Stimulated activated CD4-positive, alpha-beta T cell treated with anti-CD3 and anti-CD28 coated beads, TNF-alpha, amount 100 ng/mL, for 48 hours (primary cell): ENCODE measurements around the gene PSMB3.
"Not testable (repeated sequence)": the region's sequence is repeated elsewhere in the genome, so short reads cannot be mapped to it uniquely, and the experiment has no call there.

ENCODE experiments used
- DNase-seq, 3 donors: peaks; one replicate each; pipeline ENCODE4 v3.0.0-alpha.2; 2020; ENCODE audit warnings: low read depth in 3 of 3

The PSMB3 gene

DNA sequence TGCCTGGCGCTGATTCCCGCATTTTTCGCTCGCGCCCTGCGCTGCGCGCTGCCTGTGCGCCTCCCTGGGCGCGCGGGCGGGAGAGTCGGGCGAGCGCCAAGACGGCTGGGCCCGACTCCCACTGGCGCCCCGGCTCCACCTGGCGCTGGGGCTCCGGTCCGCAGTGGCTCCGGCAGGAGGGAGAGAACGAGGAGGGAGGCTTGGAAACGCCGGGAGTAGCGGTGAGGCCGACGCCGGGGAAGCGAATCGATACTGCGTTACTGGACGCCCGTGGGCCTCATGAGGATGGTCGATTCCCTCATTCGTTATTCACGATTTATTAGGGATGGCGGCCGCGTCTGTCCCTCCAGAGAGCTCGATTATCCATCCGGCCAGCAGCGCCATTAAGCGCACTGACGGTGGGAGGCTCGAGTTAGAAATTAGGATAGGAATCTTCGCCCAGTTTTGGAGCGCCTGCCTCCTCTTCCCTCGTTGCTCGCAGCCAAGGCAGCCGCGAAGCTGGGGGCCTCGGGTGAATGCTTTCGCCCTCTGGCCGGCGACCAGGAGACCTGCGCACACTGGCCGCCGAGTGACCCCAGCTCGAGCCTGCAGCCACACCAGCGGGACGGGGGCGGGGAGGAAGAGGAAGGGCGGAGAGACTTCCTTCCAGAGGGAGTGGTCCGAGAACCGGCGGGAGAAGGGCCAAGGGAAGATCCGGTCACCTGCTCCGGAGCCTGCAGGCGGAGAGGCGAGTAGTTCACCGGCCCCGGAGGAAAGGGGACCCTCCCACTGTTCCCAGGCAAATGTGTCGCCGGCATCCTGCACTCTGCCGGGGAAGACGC is 3.1 kb upstream of the PSMB3 start:
- DNase-seq: no peak

DNA sequence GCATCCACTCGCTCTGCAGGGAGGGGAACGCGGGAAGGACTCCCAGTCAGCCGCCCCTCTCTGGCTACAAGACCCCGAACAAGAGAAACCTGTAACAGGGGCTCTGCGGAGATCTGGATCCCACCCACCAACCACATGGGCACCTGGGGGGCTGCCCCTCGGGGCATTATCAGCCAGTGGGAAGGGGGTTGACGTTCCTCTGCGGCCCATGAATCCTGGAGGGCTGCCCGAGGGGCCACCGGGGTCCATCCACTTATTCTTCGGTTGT is 2.6 kb upstream of the PSMB3 start:
- no peak for DNase-seq

DNA sequence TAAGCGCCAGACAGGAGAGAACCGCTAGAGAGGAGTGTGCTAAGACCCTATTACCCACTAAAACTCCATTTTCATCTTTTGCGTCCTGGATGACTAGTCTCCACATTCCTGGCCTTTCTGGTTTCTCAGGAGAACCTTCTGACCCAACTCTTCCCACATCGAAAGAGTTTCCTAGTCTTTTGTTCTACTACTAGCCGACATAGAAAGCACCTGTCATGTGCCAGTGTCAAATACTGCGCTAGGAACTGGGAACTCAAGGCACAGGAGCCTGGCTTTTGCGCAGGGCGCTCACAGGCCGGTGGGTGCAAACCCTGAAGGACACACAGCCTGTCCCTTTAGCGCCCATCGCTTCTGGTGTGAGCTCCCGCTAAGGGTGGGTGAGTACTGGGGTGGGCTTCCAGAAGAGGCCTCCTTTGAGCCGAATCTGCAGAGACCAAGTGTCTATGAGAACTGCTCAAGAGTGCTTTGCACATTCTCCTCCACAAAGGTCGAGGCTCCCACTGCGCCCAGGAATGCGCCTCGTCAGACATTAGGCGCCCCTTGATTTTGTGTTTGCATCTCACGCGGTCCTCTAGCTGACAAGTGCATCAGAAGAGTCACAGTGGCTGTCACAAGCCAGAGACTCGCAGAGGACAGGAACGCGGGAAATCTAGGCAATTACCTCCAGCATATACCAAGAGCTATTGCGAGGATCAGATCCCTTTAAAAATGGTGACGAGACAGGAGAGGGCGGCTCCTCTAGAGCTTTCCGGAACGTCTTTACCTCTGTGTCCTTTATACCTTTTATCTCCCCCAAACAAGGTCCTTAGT is 2.0 kb upstream of the PSMB3 start:
- no peak for DNase-seq

DNA sequence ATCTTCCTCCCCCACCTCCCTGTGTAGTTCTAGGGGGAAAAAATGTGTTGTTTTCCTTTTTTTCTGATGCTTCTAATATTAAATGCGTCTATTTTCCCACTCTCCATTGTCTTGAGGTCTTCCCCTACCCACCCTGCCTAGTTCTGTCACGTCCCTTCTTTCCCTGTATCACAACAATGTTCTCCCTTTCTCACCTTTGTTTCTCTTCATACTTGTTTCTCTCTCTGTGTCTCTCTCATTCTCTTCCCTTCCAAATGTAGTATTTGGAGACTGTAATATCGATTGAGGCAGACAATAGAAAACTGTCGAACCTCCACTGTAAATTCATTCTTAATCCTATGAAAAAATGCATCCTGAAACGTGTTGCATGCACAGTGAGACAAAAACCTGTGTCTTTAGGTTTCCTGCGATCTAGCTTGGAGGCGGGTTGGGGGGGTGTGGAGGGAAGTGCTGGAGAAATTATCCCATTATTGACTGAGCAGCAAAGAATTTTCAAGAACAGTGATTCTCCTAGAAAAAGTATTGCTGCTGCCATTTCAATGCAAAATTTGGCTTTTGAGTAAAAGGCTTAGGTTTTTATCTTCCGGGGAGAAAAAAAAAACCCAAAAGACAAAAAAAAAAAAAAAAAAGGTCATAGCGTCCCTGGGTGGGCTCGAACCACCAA is 1.3 kb upstream of the PSMB3 start:
- no peak for DNase-seq

DNA sequence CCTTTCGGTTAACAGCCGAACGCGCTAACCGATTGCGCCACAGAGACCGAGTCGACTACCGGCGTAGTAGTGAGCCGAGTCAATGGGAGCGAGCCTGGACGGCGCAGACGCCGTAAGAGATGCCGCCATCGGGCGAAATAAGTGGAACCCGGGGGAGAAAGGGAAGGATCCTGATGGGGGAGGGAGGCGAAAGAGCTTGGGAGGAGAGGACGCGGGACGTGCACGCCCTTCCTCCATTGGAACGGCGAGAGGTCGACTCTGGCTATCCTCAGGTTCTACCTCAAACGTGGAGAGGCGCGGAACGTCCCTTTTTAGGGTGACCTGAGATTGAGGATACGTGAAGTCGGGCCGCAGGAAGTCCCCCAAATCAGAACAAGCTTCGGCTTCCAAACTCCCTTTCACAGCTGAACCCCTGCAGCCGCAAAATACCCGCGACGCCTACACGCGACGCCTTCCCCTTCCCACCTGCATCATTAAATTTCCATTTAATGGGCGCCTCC is 683 bp upstream of the PSMB3 start:
- DNase-seq: peak; percentile 75 to 83 (median 76)

DNA sequence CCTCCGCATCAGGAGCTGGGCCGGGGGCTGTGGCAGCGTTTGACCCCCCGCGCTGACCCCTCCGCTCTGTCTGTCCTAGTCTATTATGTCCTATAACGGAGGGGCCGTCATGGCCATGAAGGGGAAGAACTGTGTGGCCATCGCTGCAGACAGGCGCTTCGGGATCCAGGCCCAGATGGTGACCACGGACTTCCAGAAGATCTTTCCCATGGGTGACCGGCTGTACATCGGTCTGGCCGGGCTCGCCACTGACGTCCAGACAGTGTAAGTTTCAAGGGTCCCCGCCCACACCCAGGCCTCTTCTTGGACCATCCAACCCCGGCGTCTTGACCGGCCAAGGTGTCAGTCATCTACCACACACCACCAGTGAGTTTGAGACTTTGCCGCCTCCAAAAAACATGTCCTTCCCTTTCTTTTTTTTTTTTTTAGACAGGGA is 548 bp downstream of the PSMB3 start:
- DNase-seq: no peak

DNA sequence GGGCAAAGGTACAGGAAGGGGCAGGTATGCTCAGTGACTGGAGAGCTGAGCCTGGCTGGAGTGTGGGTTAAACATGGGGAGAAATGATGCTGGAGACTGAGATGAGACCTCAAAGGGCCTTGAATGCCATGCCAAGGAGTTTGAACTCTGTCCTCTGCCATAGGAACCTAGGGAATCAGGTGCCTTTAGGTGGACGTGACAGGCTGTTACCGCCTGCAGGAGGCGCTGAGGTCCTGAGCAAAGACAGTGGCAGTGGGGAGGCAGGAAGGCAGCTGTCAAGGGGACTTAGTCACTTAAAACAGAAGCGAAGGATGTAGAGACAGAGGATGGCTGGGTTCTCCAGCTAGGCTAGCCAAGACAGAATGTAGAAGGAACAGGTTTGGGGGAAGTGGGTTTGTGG is 9.1 kb downstream of the PSMB3 start:
- peak in 1 of 3 donors; percentile 32 for DNase-seq

DNA sequence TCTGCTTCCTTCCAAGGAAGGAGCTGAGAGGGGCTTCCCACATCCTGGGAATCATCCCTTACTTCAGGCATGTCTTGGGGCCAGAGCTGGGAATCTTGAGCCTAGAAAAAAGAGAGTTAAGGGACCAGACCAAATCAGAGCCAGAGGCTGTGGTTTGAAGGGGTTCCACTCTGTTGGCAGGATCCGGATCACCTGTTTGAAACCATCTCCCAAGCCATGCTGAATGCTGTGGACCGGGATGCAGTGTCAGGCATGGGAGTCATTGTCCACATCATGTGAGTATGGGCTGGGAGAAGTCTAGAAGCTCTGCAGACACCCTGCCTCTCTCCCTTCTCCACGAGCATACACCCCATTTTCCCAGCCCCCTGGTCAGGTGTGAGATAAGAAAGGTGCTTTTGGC is 9.7 kb downstream of the PSMB3 start:
- no peak for DNase-seq

DNA sequence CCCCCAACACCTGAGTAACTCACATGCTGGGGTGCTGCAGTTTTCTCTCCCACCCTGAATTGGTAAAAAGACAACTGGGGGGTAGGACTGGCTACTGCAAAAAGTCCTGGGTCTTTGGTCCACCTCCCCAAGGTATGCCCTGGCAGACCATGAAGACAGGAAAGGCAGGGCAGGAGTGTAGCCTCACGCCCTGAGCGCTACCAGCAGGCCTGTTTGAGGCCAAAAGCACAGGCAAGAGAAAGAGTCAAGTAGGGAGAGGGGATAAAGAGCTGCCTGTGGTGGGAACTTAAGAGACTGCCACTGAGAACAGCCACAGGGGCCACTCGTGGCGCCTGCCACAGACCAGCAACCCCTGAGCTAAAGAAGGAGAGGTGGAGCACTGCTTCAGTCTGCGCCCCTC is 13.8 kb downstream of the PSMB3 start:
- no peak for DNase-seq

DNA sequence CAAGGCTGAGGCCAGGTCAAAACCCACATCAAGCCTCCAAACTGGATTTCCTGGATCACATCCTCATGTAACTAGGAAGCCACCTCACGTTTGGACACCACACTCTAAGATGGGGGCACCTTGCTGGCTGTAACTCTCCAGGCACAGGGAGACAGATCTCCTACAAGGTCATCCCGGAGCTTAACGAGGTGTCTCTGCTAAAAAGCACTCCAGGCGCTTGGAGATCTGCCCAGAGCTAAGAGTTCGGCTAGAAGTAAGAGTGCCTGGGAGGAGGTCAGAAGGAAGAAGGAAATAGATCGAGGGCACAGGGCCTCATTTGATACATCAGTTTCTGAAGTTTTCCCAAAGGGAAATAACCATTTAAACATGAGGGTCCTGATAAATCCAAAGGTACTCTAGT is 15.9 kb downstream of the PSMB3 start:
- DNase-seq: no peak

DNA sequence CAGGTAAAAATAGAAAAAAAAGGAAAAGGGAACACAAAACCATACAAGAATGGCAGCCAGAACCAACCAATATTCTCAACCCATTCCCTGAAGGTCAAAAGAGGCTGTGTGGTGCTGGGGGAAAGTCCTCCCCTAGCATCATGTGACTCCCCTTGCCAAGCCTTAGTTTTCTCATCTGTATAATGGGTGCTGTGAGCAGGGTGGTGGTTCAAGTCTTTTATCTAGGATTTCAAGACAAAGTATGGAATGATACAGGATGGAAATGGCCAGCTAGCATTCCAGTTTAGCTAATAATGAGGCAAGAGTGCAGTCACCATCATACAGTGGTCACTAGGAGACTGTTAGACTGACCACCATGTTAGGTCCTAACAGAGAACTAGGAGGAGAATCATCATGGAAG is 20.7 kb downstream of the PSMB3 start:
- DNase-seq: no peak

DNA sequence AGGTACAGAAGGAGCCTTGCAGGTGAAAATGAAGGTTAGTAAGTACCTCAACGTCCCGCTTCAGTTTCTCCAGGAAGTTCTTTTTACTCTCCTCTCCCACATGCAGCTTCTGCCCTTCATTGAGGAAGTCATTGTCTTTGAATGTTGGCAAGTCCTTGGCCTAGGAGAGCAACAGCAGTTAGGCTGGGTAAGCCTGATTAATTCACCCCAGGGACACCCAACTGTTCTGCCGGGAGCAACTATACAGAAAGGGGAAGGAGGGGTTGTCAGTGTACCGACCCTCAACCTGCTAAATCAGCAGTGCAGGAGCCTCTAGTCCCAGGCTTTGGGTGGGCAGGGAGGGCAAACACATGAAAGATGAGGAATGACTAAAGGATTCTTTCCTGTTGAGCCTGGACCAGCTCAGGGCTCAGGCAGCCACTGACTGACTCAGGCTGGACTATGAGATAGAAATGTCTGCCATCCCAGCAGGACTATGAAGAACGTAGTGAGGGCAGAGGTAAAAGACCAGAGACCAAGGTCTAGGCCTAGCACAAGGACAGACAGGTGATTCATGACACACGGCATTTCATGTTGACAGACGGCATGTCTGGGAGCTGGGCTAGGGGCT is 25.2 kb downstream of the PSMB3 start:
- DNase-seq: no peak

DNA sequence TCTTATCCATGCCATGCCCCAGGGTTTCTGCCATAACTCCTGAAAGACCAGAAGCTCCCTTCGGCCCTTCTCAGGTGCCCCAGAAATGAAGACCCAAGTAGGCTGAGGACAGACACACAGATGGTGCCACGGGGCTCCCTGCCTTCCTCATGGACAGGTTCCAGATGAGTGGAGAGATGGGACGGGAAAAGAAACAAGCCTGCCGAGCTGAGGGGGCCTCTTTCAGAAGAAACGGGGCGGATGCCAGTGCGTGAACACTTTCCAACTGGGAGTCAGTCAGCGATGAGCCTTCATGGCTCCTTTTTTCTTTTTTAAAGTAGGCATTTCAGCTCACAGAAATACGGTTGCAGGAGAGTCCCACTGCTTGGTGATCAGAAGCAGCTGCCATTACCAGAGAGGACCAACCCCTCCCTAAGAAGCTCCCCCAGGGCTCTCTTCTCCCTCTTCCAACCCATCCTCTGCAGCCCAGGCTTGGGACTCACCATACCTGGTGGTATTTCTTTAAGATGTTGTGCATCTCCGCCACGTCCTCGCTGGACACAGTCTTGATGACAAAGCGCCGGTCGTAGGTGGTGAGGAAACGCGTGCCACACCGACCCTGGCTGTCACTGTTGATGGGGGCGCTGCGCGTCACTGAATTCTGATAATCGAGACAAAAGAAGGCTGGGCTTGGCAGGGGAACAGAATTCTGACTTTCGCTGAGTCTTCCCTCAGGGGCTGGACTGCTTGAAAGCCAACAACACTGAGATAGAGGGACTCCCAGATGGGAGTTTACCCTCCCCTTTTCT is 27.6 kb downstream of the PSMB3 start:
- DNase-seq: no peak

DNA sequence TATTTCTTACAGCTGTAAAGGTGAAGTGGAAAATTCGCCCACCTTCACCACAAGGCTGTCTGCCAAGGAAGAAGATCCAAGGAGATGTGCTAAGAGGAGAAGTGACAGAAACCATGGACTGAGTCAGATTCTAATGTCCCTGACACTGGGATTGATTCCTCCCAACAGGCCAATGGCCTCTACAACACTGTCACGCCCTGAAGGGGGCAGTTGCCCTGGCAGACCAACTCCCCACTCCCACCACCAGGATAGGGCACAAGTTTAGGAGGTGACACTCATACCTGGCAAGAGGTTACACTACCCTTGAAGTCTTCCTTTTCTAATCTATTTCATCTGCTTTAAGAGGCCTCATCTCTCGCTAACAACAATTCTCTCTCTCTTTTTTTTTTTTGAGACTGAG is 30.7 kb downstream of the PSMB3 start:
- no peak for DNase-seq

DNA sequence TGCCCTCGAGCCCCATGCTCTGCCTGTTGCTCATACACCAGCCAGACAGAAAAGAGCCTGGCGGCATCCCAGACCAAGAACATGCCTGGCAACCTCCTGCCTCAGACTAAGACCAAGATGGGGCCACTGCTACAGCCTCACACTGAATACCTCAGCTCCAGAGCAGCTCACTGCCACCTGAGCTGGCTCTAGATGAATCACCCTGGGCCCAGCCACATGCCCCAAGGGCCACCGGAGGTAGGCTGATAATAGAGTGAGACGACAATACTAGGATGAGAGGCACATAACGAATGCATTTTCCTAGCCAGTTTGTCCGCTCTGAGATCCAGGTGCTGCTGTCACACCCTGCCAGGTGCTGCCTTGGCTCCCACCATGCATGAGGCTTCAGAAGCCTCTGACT is 33.8 kb downstream of the PSMB3 start:
- no peak for DNase-seq

DNA sequence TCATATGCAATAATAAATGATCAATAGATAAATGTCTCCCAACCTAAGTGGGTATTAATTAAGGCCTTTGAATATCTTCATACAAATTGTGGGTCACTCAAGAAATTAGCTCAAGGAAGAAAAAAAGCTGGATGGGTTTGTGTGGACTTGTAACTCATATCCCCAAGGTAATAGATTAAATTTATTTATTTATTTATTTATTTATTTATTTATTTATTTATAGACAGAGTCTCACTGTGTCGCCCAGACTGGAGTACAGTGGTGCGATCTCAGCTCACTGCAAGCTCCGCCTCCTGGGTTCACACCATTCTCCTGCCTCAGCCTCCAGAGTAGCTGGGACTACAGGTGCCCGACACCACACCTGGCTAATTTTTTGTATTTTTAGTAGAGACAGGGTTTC is 35.5 kb downstream of the PSMB3 start:
- not testable (repeated sequence) for DNase-seq

DNA sequence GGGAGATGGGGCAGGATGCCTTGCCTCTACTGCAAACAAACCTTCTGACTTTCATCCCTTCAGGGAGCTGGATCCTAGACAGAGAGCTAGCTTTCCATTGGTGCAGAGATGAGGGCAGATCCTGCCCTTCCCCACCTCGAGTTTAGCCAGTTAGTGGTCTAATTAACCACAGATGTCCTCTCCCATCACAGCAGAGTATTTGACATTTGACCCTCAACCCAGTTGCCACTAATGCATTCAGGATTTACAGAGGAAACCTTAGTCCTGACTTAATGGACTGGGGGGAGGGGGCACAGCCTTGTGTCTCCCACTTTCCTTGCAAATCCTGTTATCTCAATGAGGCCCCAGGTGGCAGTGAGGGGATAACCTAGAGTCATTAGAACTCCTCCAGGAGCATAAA is 36.6 kb downstream of the PSMB3 start:
- DNase-seq: no peak

DNA sequence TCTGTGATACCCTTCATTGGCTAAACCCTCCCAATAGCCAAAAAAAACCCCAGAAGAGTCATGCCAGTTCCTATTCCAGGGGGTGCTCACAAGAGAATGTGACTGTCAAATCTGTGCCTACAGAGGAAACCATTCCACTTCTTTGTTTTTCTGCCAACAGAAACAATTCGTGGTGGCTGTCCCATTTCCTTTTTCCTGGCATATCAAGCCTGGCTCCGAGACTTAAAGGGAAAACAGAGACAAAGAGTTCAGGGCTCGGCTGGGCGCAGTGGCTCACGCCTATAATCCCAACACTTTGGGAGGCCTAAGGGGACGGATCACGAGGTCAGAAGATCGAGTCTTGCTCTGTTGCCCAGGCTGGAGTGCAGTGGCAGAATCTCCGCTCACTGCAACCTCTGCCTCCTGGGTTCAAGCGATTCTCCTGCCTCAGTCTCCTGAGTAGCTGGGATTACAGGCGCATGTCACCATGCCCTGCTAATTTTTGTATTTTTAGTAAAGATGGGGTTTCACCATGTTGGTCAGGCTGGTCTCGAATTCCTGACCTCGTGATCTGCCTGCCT is 37.7 kb downstream of the PSMB3 start:
- DNase-seq: not testable (repeated sequence)

DNA sequence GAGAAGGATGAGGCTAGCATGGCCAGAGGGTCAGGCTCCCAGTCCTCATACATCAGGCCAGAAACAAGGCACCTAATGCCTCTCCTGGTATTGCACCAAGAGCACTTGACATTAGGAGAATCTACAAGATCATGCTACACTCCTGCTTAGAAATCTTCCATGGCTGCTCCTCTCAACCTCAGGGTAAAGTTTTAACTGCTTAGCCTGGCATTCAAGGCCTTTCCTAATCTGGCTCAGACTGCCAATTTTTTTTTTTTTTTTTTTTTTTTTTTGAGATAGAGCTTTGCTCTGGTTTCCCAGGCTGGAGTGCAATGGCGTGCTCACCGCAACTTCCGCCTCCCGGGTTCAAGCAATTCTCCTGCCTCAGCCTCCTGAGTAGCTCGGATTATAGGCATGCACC is 38.6 kb downstream of the PSMB3 start:
- no peak for DNase-seq

DNA sequence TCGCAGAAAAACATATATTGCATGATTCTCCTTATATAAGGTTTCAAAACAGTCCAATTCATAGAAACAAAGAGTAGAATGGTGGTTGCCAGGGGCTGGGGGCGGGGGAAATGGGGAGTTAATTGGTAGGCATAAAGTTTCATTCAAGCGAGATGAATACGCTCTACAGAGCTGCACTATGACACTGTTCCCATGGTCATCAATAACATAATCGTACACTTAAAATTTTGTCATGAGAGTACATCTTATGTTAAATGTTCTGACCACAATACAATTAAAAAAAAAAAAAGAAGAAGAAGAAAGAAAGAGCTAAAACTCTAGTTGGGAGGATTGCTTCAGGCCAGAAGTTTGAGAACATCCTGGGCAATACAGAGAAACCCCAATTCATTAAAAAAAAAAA is 41.7 kb downstream of the PSMB3 start:
- DNase-seq: no peak
